Right ventricle myocardium superior (tissue), 1 donor: ENCODE results near the gene PSD. TPM values are rescaled to one million over a fixed set of nuclear protein-coding genes. Genes with fewer than 3 reads are reported as not detected.

Experiments used
- ATAC-seq: fragments of 200-7000 bp; cut with Tn5 transposase; one replicate; pipeline ENCODE4 v1.9.1; 2020; ENCODE audit warnings: mild to moderate bottlenecking; ENCODE audit not compliant: poor library complexity
- DNase-seq: peaks from one replicate; pipeline ENCODE4 v3.0.0-alpha.2; 2020
- intact Hi-C: fragments of 100-400 bp; cut with DNase I; formaldehyde crosslinking; loops from one replicate; pipeline ENCODE4 v1.11.2; 2022
- total RNA-seq: library from RNA; stranded (reverse); fragmentation: NEBNext Ultra II Directional; extraction: Animal tissue kit (Norgen Biotek cat#: 25700); gene quantifications from one replicate; pipeline ENCODE4 v1.2.1, GENCODE V29; 2021
- donor health status: DM: no; HTN: yes; CAD: no; lungs with severe emphysema.

PSD gene
- total RNA-seq, 1 donor from 2014 or later: 0.89 TPM

- intact Hi-C loops: no loop called here
- peak; percentile 67 for ATAC-seq
- DNase-seq: peak; percentile 88
These were observed 4.1 kb upstream of the PSD start for GRCh38 chr10:102422545-102423129.

GRCh38 chr10:102421757-102422512 lies 3.4 kb upstream of the PSD start:
- DNase-seq (peak; percentile 60), ATAC-seq (peak; percentile 18)
- intact Hi-C loops: no loop called here

GRCh38 chr10:102421507-102421756 lies 2.8 kb upstream of the PSD start:
- intact Hi-C loops: no loop called here
- ATAC-seq (no peak), DNase-seq (no peak)

- DNase-seq: peak; percentile 98
- intact Hi-C loops: no loop called here
- ATAC-seq: peak; percentile 92
These were observed 2.3 kb upstream of the PSD start, which contains the start of gene FBXL15 for GRCh38 chr10:102420714-102421506. Gene FBXL15 (plus strand): TSS chr10:102420836. CDS start chr10:102421130, 294 bp downstream.

- ATAC-seq (no peak), DNase-seq (no peak)
- intact Hi-C loops: no loop called here
These were observed 1.7 kb upstream of the PSD start for GRCh38 chr10:102420181-102420713.

GRCh38 chr10:102419269-102420180 lies 940 bp upstream of the PSD start:
- peak; percentile 26 for ATAC-seq
- DNase-seq: peak; percentile 69
- intact Hi-C loops: no loop called here

GRCh38 chr10:102416695-102417094 lies 1.9 kb downstream of the PSD start:
- DNase-seq: no peak
- ATAC-seq: no peak
- intact Hi-C loops: no loop called here

GRCh38 chr10:102416283-102416682 lies 2.3 kb downstream of the PSD start:
- intact Hi-C loops: no loop called here
- ATAC-seq (no peak), DNase-seq (no peak)

GRCh38 chr10:102414749-102415148 lies 3.8 kb downstream of the PSD start:
- peak; percentile 13 for DNase-seq
- ATAC-seq: no peak
- intact Hi-C loops: no loop called here

GRCh38 chr10:102413806-102414561 lies 4.6 kb downstream of the PSD start:
- intact Hi-C loops: no loop called here
- ATAC-seq: no peak
- no peak for DNase-seq

- intact Hi-C loops: no loop called here
- no peak for ATAC-seq
- no peak for DNase-seq
These were observed 5.4 kb downstream of the PSD start for GRCh38 chr10:102413053-102413705.

GRCh38 chr10:102412293-102412692 lies 6.3 kb downstream of the PSD start:
- intact Hi-C loops: no loop called here
- ATAC-seq (no peak), DNase-seq (no peak)

- ATAC-seq (no peak), DNase-seq (no peak)
- intact Hi-C loops: no loop called here
These were observed 7.0 kb downstream of the PSD start for GRCh38 chr10:102411341-102412255.

GRCh38 chr10:102410429-102411073 lies 8.0 kb downstream of the PSD start:
- DNase-seq (no peak), ATAC-seq (peak; percentile 22)
- intact Hi-C loops: no loop called here

GRCh38 chr10:102409604-102410428 lies 8.8 kb downstream of the PSD start:
- intact Hi-C loops: no loop called here
- no peak for DNase-seq
- ATAC-seq: no peak
